ENCODE data around the gene CYP2R1. TPM values are rescaled to one million over a fixed set of nuclear protein-coding genes. Genes with fewer than 3 reads are reported as not detected.

Gene CYP2R1
- total and polyA plus RNA-seq, 2 donors from 2014 or later: 11.6 to 18.5 TPM

GRCh38 chr11:14855890-14856289 is 36.1 kb downstream of the CYP2R1 start:
- Histone ChIP-seq H3K9me3 (ENCODE audit: control insufficient read depth in 2 of 3, insufficient read depth in 1 of 3, low read length in 3 of 3) (no peaks in the 10 kb centered on the region), H3K27ac (ENCODE audit: low read depth in 2 of 2, low read length in 2 of 2) (no peak overlapping the region), H3K4me3 (ENCODE audit: low read length in 3 of 3) (no peak overlapping the region), H3K36me3 (ENCODE audit: control insufficient read depth in 2 of 3, insufficient read depth in 3 of 3, low read length in 3 of 3) (no peaks in the 10 kb centered on the region), H3K27me3 (ENCODE audit: control insufficient read depth, insufficient read depth, low read length) (no peaks in the 10 kb centered on the region), H3K9ac (ENCODE audit: low read length in 3 of 3) (no peak overlapping the region), H3K4me1 (ENCODE audit: control insufficient read depth in 2 of 3, insufficient read depth in 2 of 3, low read depth in 1 of 3, low read length in 3 of 3) (no peaks in the 10 kb centered on the region)
- TF ChIP-seq CTCF (IDR thresholded peaks at IDR 0.05; ENCODE audit: borderline replicate concordance, extremely low read depth, insufficient read depth): no peak
- intact Hi-C loops (cut with DNase I): no loop called here
- DNase-seq (no peak), FAIRE-seq (no peak)

GRCh38 chr11:14854057-14854456 is 38.0 kb downstream of the CYP2R1 start:
- no peaks in the 10 kb centered on the region for H3K9me3 ChIP-seq (ENCODE audit: control insufficient read depth in 2 of 3, insufficient read depth in 1 of 3, low read length in 3 of 3)
- H3K27ac ChIP-seq (ENCODE audit: low read depth in 2 of 2, low read length in 2 of 2): no peak overlapping the region
- H3K4me3 ChIP-seq (ENCODE audit: low read length in 3 of 3): no peak overlapping the region
- FAIRE-seq (no peak), DNase-seq (no peak)
- no peaks in the 10 kb centered on the region for H3K36me3 ChIP-seq (ENCODE audit: control insufficient read depth in 2 of 3, insufficient read depth in 3 of 3, low read length in 3 of 3)
- TF ChIP-seq CTCF (IDR thresholded peaks at IDR 0.05; ENCODE audit: borderline replicate concordance, extremely low read depth, insufficient read depth): no peak
- no peaks in the 10 kb centered on the region for H3K4me1 ChIP-seq (ENCODE audit: control insufficient read depth in 2 of 3, insufficient read depth in 2 of 3, low read depth in 1 of 3, low read length in 3 of 3)
- intact Hi-C loops (cut with DNase I): no loop called here
- H3K9ac ChIP-seq (ENCODE audit: low read length in 3 of 3): no peak overlapping the region
- no peaks in the 10 kb centered on the region for H3K27me3 ChIP-seq (ENCODE audit: control insufficient read depth, insufficient read depth, low read length)

GRCh38 chr11:14852571-14853177 is 39.4 kb downstream of the CYP2R1 start:
- no peaks in the 10 kb centered on the region for H3K27me3 ChIP-seq (ENCODE audit: control insufficient read depth, insufficient read depth, low read length)
- DNase-seq: no peak
- H3K4me3 ChIP-seq (ENCODE audit: low read length in 3 of 3): no peak overlapping the region
- intact Hi-C loops (cut with DNase I): no loop called here
- TF ChIP-seq CTCF (IDR thresholded peaks at IDR 0.05; ENCODE audit: borderline replicate concordance, extremely low read depth, insufficient read depth): no peak
- no peaks in the 10 kb centered on the region for H3K4me1 ChIP-seq (ENCODE audit: control insufficient read depth in 2 of 3, insufficient read depth in 2 of 3, low read depth in 1 of 3, low read length in 3 of 3)
- no peak overlapping the region for H3K9ac ChIP-seq (ENCODE audit: low read length in 3 of 3)
- H3K36me3 ChIP-seq (ENCODE audit: control insufficient read depth in 2 of 3, insufficient read depth in 3 of 3, low read length in 3 of 3): no peaks in the 10 kb centered on the region
- no peak overlapping the region for H3K27ac ChIP-seq (ENCODE audit: low read depth in 2 of 2, low read length in 2 of 2)
- H3K9me3 ChIP-seq (ENCODE audit: control insufficient read depth in 2 of 3, insufficient read depth in 1 of 3, low read length in 3 of 3): no peaks in the 10 kb centered on the region
- FAIRE-seq: no peak

- Histone ChIP-seq H3K27me3 (ENCODE audit: control insufficient read depth, insufficient read depth, low read length) (no peaks in the 10 kb centered on the region), H3K4me3 (ENCODE audit: low read length in 3 of 3) (no peak overlapping the region), H3K9ac (ENCODE audit: low read length in 3 of 3) (no peak overlapping the region), H3K4me1 (ENCODE audit: control insufficient read depth in 2 of 3, insufficient read depth in 2 of 3, low read depth in 1 of 3, low read length in 3 of 3) (no peaks in the 10 kb centered on the region), H3K9me3 (ENCODE audit: control insufficient read depth in 2 of 3, insufficient read depth in 1 of 3, low read length in 3 of 3) (no peaks in the 10 kb centered on the region), H3K36me3 (ENCODE audit: control insufficient read depth in 2 of 3, insufficient read depth in 3 of 3, low read length in 3 of 3) (no peaks in the 10 kb centered on the region), H3K27ac (ENCODE audit: low read depth in 2 of 2, low read length in 2 of 2) (no peak overlapping the region)
- FAIRE-seq (no peak), DNase-seq (no peak)
- TF ChIP-seq CTCF (IDR thresholded peaks at IDR 0.05; ENCODE audit: borderline replicate concordance, extremely low read depth, insufficient read depth): no peak
- intact Hi-C loops (cut with DNase I): no loop called here
Observed at GRCh38 chr11:14842002-14842401, 50.0 kb downstream of the CYP2R1 start.
